A673 (cell line): ENCODE results near the gene GPAT3. TPM values are rescaled to one million over a fixed set of nuclear protein-coding genes. Genes with fewer than 3 reads are reported as not detected.
A peak's percentile ranks its signal among the peaks of the same experiment; 100 is the strongest.

ENCODE experiments used
- BruUV-seq: library from RNA; stranded (reverse); fragments of 400-500 nt; replicated peaks from 2 replicates; lab custom pipeline; 2021; lab: Mats Ljungman, UMichigan
- CTCF ChIA-PET: fragments of 300-600 bp; sonication (Branson Sonifier 250); formaldehyde crosslinking; loops from one replicate; lab custom pipeline; 2022; ENCODE audit warnings: antibody characterized with exemption; lab: Charles Lee
- POLR2A ChIA-PET: fragments of 300-600 bp; sonication (Branson Sonifier 250); formaldehyde crosslinking; loops from one replicate; lab custom pipeline; 2022; ENCODE audit warnings: antibody characterized with exemption; ENCODE audit not compliant: low non-redundant PET; lab: Charles Lee
- DNase-seq: peaks from one replicate; pipeline ENCODE4 v3.0.0-alpha.2; 2015; ENCODE audit warnings: low spot score
- H3K27ac ChIP-seq: fragments of 200-600 bp; sonication (generic); 2 replicates; pipeline ENCODE4 v1.5.1; 2016; ENCODE audit warnings: mixed run types, low read depth, mild to moderate bottlenecking, mixed read lengths, antibody characterized with exemption, low read length; ENCODE audit not compliant: poor library complexity, severe bottlenecking
- H3K27me3 ChIP-seq: fragments of 200-600 bp; sonication (generic); replicated peaks from 2 replicates; pipeline ENCODE4 v1.6.1; 2017; ENCODE audit warnings: mixed run types, low read depth, mild to moderate bottlenecking, mixed read lengths, antibody characterized with exemption, low read length; ENCODE audit not compliant: insufficient read depth, poor library complexity
- H3K36me3 ChIP-seq: fragments of 200-600 bp; sonication (generic); 2 replicates; pipeline ENCODE4 v1.6.1; 2016; ENCODE audit warnings: mixed run types, mild to moderate bottlenecking, mixed read lengths, antibody characterized with exemption, low read length; ENCODE audit not compliant: insufficient read depth, poor library complexity, severe bottlenecking
- H3K4me1 ChIP-seq: fragments of 200-600 bp; sonication (generic); 2 replicates; pipeline ENCODE4 v1.6.1; 2017; ENCODE audit warnings: mixed run types, mild to moderate bottlenecking, mixed read lengths, antibody characterized with exemption, low read length; ENCODE audit not compliant: insufficient read depth, poor library complexity, severe bottlenecking
- H3K4me3 ChIP-seq: fragments of 200-600 bp; sonication (generic); 2 replicates; pipeline ENCODE4 v1.5.1; 2016; ENCODE audit warnings: low read depth, mixed run types, mild to moderate bottlenecking, mixed read lengths, low read length; ENCODE audit not compliant: poor library complexity, severe bottlenecking
- H3K9me3 ChIP-seq: fragments of 200-600 bp; sonication (generic); 2 replicates; pipeline ENCODE4 v1.6.1; 2016; ENCODE audit warnings: mixed run types, low read depth, mild to moderate bottlenecking, mixed read lengths, antibody characterized with exemption, low read length; ENCODE audit not compliant: poor library complexity, severe bottlenecking
- CTCF ChIP-seq: fragments of 300-800, 200-600 bp; sonication (generic); conservative IDR thresholded peaks from 2 replicates; pipeline ENCODE4 v1.5.1; 2017; ENCODE audit warnings: low read depth, mild to moderate bottlenecking, antibody characterized with exemption, low read length, moderate library complexity, mixed read lengths
- EZH2 ChIP-seq: fragments of 200-600 bp; sonication (generic); IDR thresholded peaks from 2 replicates; pipeline ENCODE4 v1.6.1; 2017; ENCODE audit warnings: borderline replicate concordance, low read depth, mild to moderate bottlenecking, mixed read lengths, antibody characterized with exemption, low read length; ENCODE audit not compliant: poor library complexity, severe bottlenecking
- intact Hi-C: fragments of 100-400 bp; cut with micrococcal nuclease; formaldehyde crosslinking; loops from one replicate; pipeline ENCODE4 v1.10.0; 2022; ENCODE audit not compliant: unreplicated experiment
- total RNA-seq: library from RNA; stranded (reverse); gene quantifications from 2 replicates; pipeline ENCODE4 v1.2.3, GENCODE V29; 2021

The GPAT3 gene
- total RNA-seq, 1 experiment from 2014 or later, result 1.2 TPM

GRCh38 chr4:83599183-83599582 lies 63.3 kb downstream of the GPAT3 start:
- ChIA-PET CTCF (no interaction called here), POLR2A (interaction anchor here (0.6 kb wide), 1 partner anchor 12 kb away, joined by 4 read pairs; no protein-coding TSS in a partner anchor)
- H3K27ac ChIP-seq, result no peak overlapping the region
- BruUV-seq, result no TSS peak
- DNase-seq, result peak; percentile 51
- intact Hi-C loops, result no loop called here
- H3K36me3 ChIP-seq, result no peaks in the 10 kb centered on the region
- TF ChIP-seq EZH2, result no peak
- TF ChIP-seq CTCF, result no peak
- no peaks in the 10 kb centered on the region for H3K4me1 ChIP-seq
- H3K9me3 ChIP-seq, result no peaks in the 10 kb centered on the region
- H3K27me3 ChIP-seq, result no peaks in the 10 kb centered on the region
- H3K4me3 ChIP-seq, result no peak overlapping the region

GRCh38 chr4:83603129-83603528 lies 67.2 kb downstream of the GPAT3 start:
- ChIA-PET CTCF (no interaction called here), POLR2A (no interaction called here)

GRCh38 chr4:83604321-83604720 lies 68.4 kb downstream of the GPAT3 start:
- no TSS peak for BruUV-seq
- Histone ChIP-seq H3K4me3 (no peak overlapping the region), H3K36me3 (no peaks in the 10 kb centered on the region), H3K27ac (no peak overlapping the region), H3K27me3 (no peaks in the 10 kb centered on the region), H3K9me3 (no peaks in the 10 kb centered on the region), H3K4me1 (no peaks in the 10 kb centered on the region)
- CTCF ChIA-PET, result no interaction called here
- POLR2A ChIA-PET, result no interaction called here
- TF ChIP-seq CTCF (no peak), EZH2 (no peak)
- intact Hi-C loops, result no loop called here
- DNase-seq, result no peak

More at GRCh38 chr4:83603129-83603528, 67.2 kb downstream of the GPAT3 start:
- DNase-seq, result no peak
- BruUV-seq, result no TSS peak
- no peaks in the 10 kb centered on the region for H3K4me1 ChIP-seq
- no peaks in the 10 kb centered on the region for H3K27me3 ChIP-seq
- no peak overlapping the region for H3K4me3 ChIP-seq
- H3K27ac ChIP-seq, result no peak overlapping the region
- intact Hi-C loops, result no loop called here
- H3K36me3 ChIP-seq, result no peaks in the 10 kb centered on the region
- no peak for TF ChIP-seq EZH2
- TF ChIP-seq CTCF, result no peak
- no peaks in the 10 kb centered on the region for H3K9me3 ChIP-seq
